ENCODE data around the gene DAPP1.

- TF ChIP-seq MAX (IDR thresholded peaks at IDR 0.05) (no peak), RAD21 (IDR thresholded peaks at IDR 0.05 in 1 of 2, conservative IDR thresholded peaks at IDR 0.05 in 1 of 2; ENCODE audit: low read depth in 2 of 2, low read length in 2 of 2) (no peak), POLR2A (IDR thresholded peaks at IDR 0.05; ENCODE audit: control extremely low read depth in 1 of 2, low read depth in 2 of 2, low read length in 2 of 2) (no peak), YY1 (IDR thresholded peaks at IDR 0.05; ENCODE audit: low read depth, low read length) (no peak), CEBPB (IDR thresholded peaks at IDR 0.05; ENCODE audit: low read depth, low read length) (no peak), CTBP2 (IDR thresholded peaks at IDR 0.05; ENCODE audit: borderline replicate concordance, insufficient read depth, insufficient read length, low read length) (no peak), SUZ12 (IDR thresholded peaks at IDR 0.05; ENCODE audit: low read length) (no peak), ZNF274 (IDR thresholded peaks at IDR 0.05; ENCODE audit: borderline replicate concordance, extremely low read depth, low read length) (no peak), TAF1 (IDR thresholded peaks at IDR 0.05; ENCODE audit: low read depth, low read length) (no peak)
- TF ChIP-seq, protein P1, sequence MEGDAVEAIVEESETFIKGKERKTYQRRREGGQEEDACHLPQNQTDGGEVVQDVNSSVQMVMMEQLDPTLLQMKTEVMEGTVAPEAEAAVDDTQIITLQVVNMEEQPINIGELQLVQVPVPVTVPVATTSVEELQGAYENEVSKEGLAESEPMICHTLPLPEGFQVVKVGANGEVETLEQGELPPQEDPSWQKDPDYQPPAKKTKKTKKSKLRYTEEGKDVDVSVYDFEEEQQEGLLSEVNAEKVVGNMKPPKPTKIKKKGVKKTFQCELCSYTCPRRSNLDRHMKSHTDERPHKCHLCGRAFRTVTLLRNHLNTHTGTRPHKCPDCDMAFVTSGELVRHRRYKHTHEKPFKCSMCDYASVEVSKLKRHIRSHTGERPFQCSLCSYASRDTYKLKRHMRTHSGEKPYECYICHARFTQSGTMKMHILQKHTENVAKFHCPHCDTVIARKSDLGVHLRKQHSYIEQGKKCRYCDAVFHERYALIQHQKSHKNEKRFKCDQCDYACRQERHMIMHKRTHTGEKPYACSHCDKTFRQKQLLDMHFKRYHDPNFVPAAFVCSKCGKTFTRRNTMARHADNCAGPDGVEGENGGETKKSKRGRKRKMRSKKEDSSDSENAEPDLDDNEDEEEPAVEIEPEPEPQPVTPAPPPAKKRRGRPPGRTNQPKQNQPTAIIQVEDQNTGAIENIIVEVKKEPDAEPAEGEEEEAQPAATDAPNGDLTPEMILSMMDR (IDR thresholded peaks at IDR 0.05; ENCODE audit: control extremely low read depth in 1 of 3, insufficient read depth in 1 of 3, low read depth in 1 of 3, low read length in 3 of 3) = no peak
Measured at GRCh38 chr4:99844048-99844447, 27.4 kb downstream of the DAPP1 start.

Measured in H1 (cell line).